NCI-H1092 (cell line): Measurements from ENCODE around the gene URI1.
"Not testable (repeated sequence)": the region's sequence is repeated elsewhere in the genome, so short reads cannot be mapped to it uniquely, and the experiment has no call there.

Experiments
- DNase-seq: peaks from one replicate; lab custom pipeline; 2025; lab: John Stamatoyannopoulos, UW

The URI1 gene

DNA sequence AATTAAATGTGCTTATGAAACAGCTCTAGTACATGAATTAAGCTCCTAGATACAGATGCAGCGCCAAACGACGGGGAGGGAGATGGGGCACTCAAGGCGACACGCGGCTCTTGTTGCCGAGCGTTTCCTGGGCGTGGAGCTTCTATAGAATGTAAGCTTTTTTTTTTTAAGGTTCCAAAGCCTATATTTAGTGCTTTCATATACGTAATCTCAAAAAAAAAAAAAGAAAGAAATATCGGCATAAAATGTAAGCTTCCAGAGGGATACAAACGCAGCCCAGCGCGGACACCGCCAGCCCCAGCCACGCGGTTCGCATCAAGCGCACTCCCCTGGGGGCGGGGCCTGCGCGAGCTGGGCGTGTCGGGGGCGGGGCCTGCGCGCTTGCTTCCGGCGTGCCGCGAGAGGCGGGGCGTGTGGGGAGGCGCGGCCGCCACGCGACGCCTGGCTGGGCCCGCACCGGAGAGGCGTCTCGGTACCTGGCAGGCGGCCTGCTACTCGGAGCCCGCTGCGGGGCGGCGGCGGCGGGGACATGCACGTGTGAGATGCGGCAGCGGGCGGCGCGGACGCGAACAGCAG lies at the start of gene URI1:
TSS of gene URI1 (plus strand) at position 412 of the 576 bp plus-strand sequence. CDS start 309 bp downstream, outside the sequence.
- DNase-seq: peak; percentile 54

DNA sequence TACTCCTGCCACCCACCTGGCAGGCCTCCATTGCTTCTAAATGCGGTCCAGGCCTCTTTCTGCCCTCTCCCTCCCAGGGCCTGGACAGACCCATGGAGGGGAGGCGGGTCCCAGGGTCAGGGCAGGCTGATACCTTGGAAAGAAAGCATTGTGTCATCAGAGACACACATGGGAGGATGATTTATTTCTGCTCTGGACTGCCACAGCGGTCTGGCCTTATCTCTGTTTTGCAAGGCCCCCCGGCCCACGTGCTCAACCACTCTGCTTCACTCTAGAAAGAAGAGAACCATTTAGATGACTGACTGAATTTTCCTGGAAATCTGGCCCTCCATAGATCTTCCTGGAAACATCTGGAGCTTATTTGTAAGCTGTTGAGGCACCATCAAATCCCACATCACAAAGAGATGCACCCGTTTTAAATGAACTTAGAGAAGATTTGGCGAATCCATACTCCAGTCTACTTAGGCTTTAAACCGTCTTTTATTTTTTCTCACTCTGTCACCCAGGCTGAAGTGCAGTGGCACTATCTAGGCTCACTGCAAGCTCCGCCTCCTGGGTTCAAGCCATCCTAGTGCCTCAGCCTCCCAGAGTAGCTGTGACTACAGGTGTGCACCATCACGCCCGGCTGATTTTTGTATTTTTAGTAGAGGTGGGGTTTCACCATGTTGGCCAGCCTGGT lies 48.3 kb upstream of the URI1 start:
- DNase-seq: no peak

DNA sequence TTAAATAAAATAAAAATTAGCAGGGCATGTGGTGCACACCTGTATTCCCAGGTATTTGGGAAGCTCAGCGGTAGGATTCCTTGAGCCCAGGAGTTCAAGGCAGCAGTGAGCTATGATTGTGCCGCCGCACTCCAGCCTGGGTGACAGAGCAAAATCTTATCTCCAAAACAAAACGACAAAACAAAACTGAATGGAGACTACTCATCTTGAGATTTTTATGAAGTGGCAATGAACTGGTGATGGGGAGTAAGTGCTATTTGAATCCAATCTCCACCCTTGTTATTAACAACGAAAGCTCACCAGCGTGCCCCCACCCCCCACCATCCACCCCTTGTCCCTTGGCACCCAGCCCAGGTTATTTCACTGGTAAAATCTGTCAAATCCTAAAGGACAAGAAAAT lies 45.2 kb upstream of the URI1 start:
- DNase-seq: no peak

DNA sequence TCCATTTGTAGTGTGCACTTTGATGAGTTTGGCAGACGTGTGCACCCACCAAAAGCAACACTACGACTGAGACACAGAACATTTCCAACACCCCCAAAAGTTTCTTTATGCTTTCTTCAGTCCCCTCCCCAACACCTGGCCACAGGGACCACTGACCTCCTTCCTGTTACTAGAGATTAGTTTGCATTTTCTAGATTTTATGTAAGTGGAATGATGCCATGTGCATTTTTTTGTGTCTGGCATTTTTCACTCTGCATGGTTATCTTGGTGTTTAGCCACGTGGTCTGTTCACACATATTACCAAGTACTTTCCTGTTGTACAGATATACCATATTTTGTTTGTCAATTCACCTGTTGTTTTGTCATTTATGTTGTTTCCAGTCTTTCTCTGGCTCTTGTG lies 44.6 kb upstream of the URI1 start:
- DNase-seq: no peak

DNA sequence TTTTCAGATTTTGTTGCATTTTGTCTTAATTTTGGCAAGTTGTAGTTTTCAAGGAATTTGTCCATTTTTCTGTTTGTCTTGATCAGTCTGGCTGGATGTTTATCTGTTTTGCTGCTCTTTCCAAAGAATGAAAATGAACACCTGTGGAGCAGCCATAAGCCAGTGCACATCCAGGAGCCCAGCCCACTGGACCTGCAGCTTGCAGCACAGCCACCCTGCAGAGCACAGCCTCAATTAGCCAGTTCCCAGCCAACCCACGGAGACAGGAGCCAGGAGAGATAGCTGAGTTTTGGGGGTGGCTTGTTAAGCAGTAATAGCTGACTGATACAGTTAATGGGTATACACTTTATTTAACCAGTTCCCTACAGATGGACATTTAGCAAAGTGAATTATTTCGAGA lies 38.0 kb upstream of the URI1 start:
- DNase-seq: no peak

- DNase-seq: no peak
Observed at GRCh38 chr19:29908963-29909944, 32.8 kb upstream of the URI1 start.

- DNase-seq: no peak
Observed at GRCh38 chr19:29914933-29915332, 27.1 kb upstream of the URI1 start.

- DNase-seq: not testable (repeated sequence)
Observed at GRCh38 chr19:29915832-29916231, 26.2 kb upstream of the URI1 start.

DNA sequence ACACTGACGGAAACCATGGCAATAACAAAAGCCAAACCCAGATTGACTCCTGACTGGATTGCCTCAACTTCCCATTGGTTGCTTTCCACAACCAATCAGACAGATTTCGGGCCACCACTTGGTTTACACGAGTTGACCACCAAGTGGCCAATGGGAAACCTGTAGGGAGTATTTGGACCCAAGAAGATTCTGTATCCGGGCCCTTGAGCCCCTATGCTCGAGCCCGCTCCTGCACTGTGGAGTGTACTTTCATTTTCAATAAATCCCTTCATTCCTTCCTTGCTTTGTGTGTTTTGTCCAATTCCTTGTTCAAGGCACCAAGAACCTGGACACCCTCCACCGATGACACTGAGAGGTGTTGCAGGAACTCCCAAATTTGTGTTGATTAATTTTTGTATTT lies 24.1 kb upstream of the URI1 start:
- DNase-seq: no peak

DNA sequence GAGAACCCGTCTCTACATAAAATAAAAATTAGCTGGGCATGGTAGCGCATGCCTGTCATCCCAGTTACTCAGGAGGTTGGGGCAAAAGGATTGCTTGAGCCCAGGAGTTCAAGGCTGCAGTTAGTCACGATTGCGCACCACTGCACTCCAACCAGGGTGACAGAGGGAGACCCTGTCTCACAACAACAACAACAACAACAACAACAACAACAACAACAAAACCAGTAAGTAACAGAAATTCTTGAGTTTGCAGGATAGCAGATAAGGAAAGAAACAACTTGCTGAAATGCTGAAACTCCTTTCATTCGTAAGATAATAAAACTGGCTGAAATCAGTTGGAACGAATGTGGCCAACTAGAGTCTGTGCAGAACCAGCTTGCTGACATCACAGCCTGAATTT lies 23.1 kb upstream of the URI1 start:
- no peak for DNase-seq

GRCh38 chr19:29922972-29923371 lies 19.1 kb upstream of the URI1 start:
- no peak for DNase-seq

DNA sequence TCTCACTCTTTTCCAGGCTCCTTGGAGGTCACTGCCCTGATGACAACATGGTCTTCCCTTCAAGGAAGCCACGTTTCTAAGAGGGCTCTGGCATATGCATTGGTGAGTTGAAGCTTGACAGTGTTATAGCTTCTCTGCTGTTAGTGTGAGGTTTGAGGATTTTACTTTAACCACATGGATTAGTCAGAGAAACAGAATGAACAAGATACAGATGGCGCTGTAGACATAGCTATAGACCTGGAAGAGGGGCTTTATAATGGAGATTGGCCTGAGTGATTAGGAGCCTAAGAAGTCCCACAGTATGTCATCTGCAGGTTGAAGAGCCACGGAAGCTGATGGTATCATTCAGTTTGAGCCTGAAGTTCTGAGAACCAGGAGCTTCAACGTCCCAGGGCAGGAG lies 18.4 kb upstream of the URI1 start:
- DNase-seq: no peak

DNA sequence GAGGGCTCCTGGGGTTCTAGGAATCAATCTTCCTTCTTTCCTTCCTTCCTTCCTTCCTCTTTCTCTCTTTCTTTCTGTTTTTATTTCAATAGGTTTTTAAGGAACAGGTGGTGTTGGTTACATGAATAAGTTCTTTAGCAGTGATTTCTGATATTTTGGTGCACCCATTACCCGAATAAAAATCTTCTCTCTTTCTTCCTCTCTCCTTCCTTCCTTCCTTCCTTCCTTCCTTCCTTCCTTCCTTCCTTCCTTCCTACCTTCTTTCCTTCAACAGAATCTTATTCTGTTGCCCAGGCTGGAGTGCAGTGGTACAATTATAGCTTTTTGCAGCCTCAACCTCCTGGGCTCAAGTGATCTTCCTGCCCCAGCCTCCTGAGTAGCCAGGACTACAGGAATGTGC lies 16.0 kb upstream of the URI1 start:
- no peak for DNase-seq

GRCh38 chr19:29926801-29927200 lies 15.2 kb upstream of the URI1 start:
- DNase-seq: no peak

GRCh38 chr19:29927944-29928625 lies 14.0 kb upstream of the URI1 start:
- DNase-seq: no peak

GRCh38 chr19:29928831-29929230 lies 13.2 kb upstream of the URI1 start:
- DNase-seq: no peak

GRCh38 chr19:29934257-29934656 lies 7.8 kb upstream of the URI1 start:
- DNase-seq: no peak

DNA sequence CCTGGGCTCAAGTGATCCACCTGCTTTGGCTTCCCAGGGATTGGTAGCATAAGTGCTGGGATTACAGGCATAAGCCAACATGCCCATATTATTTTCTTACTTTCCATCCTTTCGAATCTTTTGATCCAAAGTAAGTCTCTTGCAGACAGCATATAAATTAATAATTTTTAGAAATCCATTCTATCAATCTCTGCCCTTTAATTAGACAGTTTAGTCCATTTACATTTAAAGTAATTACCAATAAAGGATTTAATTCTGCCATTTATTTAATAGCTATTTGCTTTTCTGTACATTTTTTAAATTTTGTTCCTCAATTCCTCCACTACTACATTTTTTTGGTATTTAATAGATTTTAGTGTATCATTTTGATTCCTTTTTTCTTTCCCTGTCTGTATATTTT lies 7.3 kb upstream of the URI1 start:
- no peak for DNase-seq

DNA sequence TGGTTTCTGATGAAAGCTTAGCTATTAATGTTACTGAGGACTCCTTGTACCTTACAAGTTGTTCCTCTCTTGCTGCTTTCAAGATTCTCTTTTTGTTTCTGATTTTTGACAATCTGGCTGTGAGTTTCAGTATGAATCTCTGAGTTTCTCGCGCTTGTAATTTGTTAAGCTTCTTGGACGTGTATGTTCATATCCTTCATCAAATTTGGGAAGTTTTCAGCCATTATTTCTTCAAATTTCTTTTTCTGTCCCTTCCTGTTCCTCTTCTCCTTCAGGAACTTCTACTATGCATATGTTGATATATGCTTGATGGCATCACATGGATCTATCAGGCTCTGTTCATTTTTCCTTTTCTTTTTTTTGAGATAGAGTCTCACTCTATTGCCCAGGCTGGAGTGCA lies 5.6 kb upstream of the URI1 start:
- no peak for DNase-seq

GRCh38 chr19:29939628-29940027 lies 2.4 kb upstream of the URI1 start:
- no peak for DNase-seq

DNA sequence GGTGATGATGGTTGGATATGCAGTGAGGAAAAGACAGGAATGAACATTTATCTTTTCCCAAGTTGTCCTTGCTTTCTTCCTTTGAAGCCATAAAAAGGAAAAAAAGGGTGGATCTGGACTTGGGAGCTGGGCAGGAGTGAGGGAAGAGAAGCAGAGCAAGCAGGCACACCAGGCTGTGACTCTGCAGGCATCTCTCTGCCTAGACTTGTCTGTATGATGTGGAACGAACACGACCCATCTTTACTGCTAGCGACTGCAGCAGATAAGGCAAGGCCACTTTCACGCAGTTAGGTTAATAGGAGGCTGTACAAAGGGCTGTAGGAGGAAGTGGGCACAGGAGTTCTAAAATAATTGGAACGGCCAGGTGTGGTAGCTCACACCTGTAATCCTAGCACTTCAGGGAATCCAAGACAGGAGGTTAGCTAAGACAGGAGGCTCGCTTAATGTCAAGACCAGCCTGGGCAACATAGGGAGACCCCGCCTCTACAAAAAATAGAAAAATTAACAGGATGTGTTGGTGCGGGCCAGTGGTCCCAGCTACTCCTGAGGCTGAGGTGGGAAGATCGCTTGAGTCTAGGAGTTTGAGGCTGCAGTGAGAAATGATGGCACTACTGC lies 961 bp upstream of the URI1 start:
- no peak for DNase-seq
